SIG-M5 (cell line): Measurements from ENCODE around the gene JAML.
"Not testable (repeated sequence)": the region's sequence is repeated elsewhere in the genome, so short reads cannot be mapped to it uniquely, and the experiment has no call there.

Experiments
- DNase-seq: peaks from one replicate; lab custom pipeline; 2025; lab: John Stamatoyannopoulos, UW

Gene JAML

GRCh38 chr11:118193910-118194566, 30.8 kb downstream of the JAML start:
- no peak for DNase-seq

- DNase-seq, result not testable (repeated sequence)
Measured at GRCh38 chr11:118192817-118193216, 32.0 kb downstream of the JAML start.

DNA sequence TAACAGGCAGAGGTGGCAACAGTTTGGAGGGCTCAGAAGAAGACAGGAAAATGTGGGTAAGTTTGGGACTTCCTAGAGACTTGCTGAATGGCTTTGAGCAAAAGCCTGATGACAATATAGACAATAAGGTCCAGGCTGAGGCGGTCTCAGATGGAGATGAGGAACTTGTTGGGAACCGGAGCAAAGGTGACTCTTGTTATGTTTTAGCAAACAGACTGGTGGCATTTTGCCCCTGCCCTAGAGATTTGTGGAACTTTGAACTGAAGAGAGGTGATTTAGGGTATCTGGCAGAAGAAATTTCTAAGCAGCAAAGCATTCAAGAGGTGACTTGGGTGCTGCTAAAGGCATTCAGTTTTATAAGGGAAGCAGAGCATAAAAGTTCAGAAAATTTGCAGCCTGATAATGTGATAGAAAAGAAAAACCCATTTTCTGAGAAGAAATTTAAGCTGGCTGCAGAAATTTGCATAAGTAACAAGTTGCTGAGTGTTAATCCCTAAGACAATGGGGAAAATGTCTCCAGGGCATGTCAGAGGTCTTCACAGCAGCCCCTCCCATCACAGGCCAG, 33.8 kb downstream of the JAML start:
- DNase-seq, result not testable (repeated sequence)

DNA sequence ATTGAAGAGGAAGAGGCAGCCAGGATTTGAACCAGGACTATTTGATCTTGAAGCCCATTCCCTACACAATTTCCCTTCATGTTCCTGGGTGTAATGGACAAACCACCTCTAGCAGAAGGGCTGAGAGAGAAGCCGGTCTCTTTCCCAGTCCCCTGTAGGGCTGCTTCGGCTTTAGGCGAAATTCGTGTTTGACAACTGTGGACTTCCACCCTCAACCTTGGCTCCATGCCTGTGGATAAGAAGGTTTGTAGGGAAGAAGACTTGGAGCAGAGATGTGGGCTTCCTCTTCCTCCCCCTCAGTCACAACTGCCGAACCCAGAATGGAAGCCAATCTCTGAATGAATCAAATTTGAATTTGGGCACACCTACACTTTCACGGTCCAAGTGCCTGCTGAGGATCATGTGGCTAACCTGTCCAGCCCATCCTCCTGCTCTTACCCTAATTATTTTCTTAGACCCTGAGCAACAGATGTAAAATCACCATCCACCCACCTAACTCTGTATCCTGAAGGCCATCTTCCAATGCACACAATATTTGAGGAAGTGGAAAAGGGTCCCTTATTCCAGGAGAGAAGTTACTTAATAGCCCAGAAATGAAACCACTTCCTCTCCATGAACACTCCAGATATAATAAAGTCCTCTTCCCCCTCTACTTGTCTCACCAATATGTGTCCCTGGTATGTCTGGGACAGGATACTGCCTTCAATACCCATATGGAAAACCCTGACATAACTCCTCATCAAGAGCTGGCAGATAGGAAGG, 38.3 kb downstream of the JAML start:
- no peak for DNase-seq

DNA sequence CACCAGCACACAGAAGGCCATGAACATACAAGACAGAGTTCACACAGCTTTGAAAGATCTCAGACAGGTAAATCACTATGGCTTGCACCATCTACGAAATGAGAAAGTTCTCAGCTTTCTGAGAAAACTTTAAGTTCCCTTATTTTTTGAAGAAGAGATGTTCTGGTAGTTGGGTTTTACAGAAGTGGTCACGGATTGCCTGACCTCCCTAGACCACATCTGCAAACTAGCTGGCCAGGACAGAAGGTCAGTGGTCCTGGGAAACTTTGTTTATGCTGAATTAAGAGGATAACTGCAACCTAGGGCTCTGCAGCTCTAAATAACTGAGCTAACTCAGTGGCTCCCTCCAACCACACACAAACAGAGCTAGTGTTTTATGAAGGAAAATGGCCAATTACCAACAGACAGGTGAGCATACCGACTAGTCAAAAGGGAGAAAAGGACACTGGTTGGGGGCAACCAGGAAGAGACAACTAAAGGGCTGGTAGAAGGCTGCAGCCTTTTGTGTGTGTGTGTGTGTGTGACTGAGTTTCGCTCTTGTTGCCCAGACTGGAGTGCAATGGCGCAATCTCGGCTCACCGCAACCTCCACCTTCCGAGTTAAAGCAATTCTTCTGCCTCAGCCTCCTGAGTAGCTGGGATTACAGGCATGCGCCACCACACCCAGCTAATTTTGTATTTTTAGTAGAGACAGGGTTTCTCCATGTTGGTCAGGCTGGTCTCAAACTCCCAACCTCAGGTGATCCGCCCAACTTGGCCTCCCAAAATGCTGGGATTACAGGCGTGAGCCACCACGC, 39.8 kb downstream of the JAML start:
- no peak for DNase-seq

- not testable (repeated sequence) for DNase-seq
Measured at GRCh38 chr11:118183691-118184090, 41.1 kb downstream of the JAML start.

- DNase-seq, result no peak
Measured at GRCh38 chr11:118180300-118180703, 44.5 kb downstream of the JAML start.

DNA sequence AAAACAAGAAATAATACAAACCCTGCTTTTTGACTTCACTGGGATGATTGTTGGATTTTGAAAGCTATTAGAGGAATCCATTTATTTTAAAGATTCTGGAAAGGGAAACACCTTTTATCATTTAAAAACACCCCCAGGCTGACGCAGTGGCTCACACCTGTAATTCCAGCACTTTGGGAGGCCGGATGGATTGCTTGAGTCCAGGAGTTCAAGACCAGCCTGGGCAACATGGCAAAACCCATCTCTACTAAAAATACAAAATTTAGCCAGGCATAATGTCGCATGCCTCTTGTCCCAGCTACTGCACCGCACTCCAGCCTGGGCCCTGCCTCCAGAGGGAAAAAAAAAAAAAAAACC, 48.1 kb downstream of the JAML start:
- DNase-seq, result no peak

- no peak for DNase-seq
Measured at GRCh38 chr11:118175993-118176777, 48.6 kb downstream of the JAML start, which contains the start of gene SCN2B. Gene SCN2B, minus strand, starts transcription at chr11:118176639. Its CDS starts 208 bp downstream, at chr11:118176431.

DNA sequence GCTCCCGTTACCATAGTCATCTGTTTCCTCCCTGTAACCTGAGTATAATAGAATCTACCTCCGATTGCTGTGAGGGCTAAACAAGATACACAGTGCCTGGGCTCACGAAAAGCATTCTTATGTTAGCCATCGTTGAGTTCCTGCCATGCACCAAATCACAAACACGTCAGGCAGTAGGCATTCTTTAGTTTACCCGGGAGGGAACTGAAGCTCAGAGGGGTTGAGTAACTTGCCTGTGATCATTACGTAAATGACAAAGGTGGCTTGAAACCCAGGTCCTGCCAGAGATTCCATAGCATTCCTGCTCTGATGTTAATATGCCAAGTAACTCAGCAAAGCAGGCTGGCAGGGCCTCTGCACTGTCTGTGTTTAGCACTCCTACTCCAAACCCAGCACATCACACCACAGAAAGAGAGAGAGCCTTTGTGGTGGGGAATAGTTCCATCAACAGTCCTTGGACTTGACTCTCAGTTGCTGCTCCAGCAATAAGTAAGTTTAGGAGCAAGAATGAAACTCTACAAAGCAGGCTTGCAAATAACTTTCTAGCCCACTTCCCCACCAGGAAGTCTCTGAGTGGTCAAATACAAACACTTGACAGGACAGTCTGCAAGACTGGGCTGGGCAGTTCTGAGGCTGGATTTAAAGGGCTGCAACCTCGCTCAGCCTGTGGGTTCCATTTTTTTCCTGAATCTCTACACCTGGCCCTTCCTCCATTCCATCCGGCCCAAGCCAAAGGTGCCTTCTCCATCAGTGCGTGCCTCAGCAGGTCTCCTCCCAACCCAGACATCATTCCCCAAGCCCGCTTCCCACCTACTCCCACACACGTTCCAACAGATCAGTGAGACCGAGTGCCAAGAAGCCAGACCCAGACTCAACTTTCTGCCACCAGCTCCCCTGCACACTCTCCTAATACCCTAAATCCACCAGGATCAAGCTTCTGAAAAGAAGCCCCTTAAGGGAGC, 49.5 kb downstream of the JAML start:
- DNase-seq, result no peak

DNA sequence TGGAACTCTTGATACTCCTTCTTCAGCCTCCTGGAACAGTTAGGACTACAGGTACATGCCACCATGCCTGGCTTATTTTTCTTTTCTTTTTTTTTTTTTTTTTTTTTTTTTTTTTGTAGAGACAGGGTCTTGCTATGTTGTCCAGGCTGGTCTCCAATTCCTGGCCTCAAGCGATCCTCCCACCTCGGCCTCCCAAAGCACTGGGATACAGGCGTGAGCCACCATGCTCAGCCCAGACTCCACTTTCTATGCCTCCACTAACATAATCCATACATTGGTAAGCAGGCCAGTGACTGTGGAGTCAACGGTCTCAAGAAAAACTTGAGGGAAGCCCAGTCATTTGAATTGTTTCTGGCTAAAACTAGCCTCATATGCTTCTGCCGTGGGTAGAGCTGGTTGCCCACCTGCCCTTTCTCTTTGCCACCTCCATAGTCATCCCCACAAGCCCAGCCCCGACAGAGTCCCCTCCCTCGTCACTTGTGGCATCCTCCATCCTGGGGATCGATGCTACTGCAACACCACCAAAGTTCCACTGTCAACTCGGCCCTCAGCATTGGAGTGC, 50.7 kb downstream of the JAML start:
- no peak for DNase-seq

DNA sequence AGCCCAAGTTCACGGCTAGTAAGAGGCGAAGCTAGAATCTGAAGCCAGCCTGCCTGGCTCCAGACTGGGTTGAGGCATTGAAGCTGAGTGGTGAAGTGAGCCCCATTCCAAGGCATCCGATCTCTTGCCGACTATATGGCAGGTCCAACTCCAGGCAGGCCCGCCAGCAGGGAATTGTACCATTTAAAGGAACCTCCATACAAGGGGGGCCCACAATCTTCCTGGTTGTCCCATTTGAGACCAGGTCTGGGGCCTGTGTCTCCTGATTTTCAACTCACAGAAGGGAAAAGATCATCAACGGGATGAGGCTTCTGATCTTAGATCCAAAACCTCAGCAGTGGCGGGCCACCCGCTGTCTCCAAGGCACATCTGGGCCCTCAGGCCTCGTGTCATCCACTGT, 52.5 kb downstream of the JAML start:
- no peak for DNase-seq

DNA sequence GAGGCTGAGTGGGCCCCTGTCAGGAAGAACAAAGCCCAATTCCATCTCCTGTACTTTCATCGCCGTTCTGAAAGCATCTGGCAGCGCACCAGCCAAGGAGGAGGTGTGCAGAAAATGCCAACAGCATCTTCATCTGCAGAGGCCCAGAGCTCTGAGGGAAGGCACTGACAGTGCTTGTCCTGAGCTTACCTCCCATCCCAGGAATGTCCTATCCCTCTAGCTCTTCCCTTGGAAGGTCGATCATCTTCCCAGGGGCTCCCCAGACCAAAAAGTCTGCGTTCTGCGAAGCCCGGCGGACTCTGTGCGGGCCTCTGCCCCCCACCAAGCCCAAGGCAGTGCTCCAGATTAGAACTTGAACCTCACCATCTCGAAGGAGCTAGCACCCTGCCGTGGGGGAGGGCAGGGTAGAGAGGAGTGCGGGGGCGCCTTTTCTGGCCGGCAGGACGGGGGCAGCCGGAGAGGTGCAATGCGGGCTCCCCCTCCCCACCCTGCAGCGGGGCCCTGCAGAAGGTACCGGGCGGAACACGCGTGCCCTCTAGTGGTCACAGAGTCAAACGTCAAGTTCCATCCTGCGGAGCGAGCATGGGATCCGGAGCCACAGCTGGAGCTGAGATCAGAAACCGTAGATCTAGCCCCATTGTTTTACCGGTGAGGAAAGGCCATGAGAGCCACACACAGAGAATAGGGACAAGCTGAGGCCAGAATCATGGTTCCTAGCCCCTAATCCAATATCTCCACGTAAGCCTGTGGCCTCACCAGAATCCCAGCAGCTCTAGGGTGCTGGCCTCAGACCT, 53.3 kb downstream of the JAML start:
- DNase-seq, result no peak

DNA sequence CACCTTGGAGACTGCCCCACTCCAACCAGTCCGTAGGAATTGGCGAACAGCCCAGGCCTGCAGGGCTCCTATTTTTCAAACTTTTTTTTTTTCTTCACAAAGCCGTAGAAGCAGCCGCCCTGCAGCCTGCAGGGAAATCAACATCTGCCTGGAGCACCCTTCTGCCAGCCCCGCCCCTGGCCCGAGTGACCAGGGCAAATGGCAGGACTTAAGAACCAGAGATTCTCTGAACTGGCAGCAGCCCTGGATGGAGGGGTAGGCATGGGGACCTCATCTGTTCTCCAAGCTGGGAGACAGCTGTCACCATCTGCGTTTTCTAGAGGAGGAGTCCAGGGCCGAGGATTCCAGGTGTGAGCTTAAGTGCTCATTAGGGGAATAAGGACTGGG, 53.9 kb downstream of the JAML start:
- no peak for DNase-seq

DNA sequence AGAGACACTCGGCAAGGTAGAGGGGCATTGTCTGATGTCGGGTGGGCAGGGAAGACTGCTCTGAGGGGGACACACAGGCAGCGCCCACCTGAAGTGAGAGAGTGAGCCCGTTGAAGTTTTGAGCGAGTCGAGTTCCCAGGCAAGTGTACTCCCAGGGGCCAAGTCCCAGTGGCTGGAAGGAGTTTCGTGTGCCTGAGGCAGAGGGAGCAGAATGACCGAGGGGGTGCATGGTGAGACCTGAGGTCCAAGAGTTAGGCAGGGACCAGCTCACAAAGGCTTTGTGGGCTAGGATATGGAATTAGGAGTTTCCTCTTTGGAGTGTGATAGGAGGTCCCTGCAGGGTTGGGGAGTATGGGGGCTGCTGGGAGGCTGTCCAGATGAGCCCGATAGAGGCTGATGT, 54.6 kb downstream of the JAML start:
- no peak for DNase-seq

DNA sequence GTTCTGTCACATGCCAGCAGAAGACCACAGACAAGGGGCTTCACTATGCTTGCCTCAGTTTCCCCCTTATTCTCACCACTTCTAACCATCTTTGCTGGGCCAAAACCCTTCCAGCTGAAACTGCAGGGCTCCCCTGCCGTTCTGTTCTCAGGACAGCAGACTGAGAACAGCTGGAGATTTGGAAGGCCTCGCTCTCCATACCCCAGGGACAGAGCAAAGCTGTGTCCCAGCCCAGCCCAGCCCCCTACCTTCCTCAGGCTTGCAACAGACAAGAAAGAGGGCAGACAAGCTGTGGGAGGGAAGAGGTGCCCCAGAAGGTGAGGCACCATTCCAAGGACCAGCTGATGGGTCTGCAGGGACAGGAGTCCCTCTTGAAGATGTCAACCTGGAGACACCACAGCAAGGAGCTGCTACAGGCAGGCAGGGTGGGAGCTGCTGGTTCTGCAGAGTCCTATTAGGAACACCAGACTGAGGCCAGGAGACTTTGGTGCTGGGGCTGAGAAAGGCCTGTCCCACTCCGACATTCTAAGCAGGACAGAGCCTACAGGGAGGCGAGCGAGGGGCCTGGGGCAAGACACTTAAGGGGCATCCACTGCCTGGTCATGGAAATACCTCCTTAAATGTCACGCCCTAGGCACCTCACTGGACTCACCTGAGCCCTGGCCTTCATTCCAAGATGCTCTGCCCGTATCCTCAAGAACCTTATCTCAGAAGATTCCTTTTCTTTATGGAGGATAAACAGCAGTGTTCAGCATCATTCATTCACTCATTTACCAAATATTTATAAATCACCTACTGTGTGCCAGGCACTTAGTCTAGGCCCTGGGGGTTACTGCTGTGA, 55.3 kb downstream of the JAML start:
- DNase-seq, result no peak

DNA sequence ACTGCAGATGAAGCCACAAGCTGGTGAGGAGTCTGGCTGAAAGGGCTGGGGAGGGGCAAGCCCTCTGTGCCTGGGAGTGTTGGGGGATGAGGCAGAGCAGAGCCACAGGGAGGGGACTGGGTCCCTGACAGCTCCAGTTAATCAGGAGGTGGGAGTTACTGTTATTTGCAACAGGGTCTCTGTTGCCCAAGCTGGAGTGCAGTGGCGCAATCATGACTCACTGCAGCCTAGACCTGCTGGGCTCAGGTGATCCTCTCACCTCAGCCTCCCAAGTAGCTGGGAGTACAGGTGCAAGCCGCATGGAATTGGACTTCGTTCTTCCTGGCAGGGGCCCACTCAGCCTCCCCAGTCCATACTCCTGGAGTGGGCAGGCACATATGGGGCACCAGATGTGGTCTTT, 56.1 kb downstream of the JAML start:
- no peak for DNase-seq

DNA sequence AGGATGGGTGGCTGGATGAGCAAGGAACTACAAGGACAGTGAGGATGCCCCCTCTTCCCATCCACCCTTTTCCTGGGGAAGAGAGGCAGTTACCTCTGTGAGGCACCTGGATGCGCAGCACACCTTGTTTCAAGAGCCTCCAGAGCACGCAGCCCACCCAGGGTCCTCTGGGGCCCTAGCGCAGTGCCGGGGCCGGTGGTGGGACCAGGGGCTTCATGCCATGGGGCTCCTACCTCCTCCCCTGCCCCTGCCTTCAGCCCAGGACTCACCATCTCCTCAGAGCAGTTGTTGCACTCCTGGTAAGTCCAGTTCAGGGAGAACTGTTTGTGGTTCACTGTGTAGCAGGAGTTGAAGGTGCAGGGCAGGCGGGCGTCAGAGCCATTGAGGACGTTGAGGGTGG, 56.5 kb downstream of the JAML start:
- DNase-seq, result no peak

DNA sequence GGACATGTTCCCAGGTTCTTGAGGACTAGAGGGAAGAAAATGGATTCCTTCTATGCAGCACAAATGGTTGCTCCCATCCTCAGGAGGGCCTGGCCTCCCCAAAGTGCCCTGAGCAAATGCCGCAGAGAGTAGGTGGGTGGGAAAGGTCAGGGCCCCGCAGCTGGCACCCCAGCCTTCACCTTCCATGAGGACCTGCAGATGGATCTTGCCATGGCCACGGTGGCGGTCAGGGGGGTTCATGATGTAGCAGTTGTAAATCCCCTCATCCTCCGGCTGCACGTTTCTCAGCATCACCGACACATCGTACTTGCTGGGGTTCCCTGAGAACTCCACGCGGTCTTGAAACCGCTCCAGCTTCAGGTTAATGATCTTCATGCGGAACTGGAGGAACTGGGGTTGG, 56.9 kb downstream of the JAML start:
- DNase-seq, result no peak
